ENCODE data around the gene CUZD1.

CUZD1 gene

DNA sequence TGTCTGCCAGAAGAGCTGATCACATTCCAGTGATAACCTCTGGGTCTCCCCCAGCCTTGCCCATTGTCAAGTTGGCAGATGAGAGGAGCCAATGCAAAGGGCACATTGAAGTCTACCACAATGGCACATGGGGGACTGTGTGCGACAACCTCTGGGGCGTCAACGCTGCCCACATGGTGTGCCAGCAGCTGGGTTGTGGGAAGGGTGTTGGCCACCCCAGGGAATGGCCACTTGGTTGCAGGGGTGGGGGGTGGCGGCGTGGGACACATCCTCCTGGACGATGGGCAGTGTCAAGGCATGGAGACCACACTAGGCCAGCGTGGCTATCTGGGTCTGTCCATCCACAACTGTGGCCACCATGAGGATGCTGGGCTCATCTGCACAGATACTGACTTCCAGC, 43.4 kb downstream of the CUZD1 start:
- DNase-seq = no peak

DNA sequence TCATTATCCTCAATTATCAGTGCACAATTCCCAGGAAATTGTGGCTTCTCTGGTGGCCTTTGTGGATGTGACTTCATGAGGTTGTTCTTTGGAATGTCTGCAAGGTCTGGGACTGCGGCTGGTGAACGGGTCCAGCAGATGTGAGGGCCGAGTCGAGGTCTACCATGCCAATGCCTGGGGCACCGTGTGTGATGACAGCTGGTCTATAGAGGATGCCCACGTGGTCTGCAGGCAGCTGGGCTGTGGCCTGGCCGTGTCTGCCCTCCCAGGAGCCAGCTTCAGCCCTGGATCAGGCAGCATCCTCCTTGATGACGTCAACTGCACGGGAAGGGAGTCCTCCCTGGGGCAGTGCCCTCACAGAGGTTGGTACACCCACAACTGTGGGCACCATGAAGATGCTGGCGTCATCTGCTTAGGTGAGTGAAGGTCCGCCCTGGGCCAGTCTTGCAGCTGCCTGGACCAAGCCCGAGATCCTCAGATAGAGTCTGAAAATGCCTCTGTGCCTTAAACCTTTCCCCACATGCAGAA, 46.9 kb downstream of the CUZD1 start:
- no peak for DNase-seq

DNA sequence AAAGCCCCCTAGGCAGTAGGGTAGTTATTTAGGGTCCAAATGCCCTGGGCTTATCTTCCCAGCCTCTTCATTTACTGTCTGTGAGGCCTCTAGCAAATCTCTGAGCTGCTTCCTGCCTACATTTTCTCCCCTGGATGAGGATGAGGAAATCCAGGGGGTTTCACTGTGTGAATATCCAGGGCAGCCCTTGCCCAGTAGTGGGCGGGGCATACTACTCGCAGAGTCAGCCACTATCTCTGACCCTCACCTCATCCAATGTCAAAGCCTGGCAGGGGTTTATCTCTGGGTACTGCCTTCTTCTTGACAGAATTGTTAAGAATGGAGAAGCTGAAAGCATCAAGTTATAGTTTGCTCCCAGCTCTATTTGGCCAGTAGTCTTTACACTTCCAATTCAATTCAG, 48.9 kb downstream of the CUZD1 start:
- DNase-seq = no peak

DNA sequence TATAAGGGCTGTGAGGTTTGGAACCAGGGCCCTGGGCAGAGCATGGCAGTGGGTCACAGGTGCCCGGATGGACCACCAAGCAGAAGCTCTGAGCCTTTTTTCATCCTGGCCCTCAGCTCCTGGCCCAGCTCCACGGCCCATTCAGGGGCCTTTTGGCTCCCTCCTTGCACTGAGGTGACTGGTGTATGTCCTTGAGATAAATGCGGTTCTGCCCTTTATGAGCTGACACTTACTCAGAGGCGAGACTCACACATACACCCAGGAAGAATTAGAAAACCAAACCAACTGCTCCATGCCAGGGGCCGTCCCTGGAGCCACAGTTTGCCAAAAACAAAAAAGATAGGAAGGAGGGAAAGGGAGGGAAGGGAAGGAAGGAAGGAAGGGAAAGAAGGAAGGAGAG, 49.7 kb downstream of the CUZD1 start:
- DNase-seq = no peak

DNA sequence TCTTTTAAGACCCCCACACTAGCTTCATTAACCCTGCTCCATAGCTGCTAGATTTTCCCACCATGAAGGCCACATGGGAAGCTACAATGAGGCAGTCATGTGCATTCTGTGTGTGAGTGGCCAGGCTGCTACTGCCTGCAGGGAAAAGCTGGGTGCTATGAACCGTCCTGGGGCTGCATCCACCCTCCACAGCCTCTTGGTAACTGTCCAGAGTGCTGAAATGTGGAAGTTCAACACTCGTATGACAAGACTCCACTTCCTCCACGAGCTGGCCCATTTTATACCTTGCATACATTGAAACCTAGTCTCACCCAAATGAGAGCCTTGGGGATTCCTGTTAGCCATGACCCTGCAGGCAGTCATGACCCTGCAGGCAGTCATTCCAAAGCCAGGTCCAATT, 59.4 kb downstream of the CUZD1 start:
- no peak for DNase-seq

DNA sequence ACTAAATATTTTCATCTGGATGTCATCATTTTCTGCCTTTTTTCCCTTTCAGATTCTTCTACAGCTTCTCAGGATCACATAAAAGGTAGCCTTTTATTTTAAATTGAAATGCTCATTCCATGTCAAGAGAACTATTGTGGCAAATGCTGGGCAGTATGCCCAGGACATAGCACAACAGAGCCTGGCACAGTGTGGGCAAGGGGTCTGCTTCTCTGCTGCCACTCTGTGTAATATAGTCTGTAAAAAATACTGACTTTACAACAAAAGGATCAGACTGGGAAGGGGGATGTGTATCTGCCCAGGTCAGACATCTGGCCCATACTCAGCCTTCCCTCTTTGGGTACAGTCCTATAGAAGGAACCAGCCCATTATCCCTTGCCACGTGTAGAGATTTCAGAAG, 62.7 kb downstream of the CUZD1 start:
- DNase-seq = no peak

All from activated CD4-positive, alpha-beta T cell treated with anti-CD3 and anti-CD28 coated beads for 1 hour (primary cell).